HEK293T (cell line): Measurements from ENCODE around the gene HHAT.

Source experiments
- CTCF ChIA-PET: fragments of 350-600 bp; formaldehyde crosslinking; extraction: SDS; loops from one replicate; lab custom pipeline; 2021; ENCODE audit warnings: antibody characterized with exemption, inconsistent platforms; lab: Yijun Ruan, JAX
- POLR2A ChIA-PET: fragments of 350-600 bp; formaldehyde crosslinking; extraction: SDS; loops from one replicate; lab custom pipeline; 2020; ENCODE audit warnings: antibody characterized with exemption, inconsistent platforms; lab: Yijun Ruan, JAX
- DNase-seq: peaks from one replicate; pipeline ENCODE4 v3.0.0; 2012; ENCODE audit warnings: mixed read lengths; ENCODE audit errors: extremely low spot score
- ARNT ChIP-seq: fragments of 450-650 bp; IDR thresholded peaks from 2 replicates; pipeline ENCODE4 v1.6.1; 2017; ENCODE audit warnings: mild to moderate bottlenecking
- BHLHE40 ChIP-seq: fragments of 450-650 bp; IDR thresholded peaks from 2 replicates; pipeline ENCODE4 v1.6.1; 2016; ENCODE audit warnings: mild to moderate bottlenecking, moderate library complexity, borderline replicate concordance
- CTBP1 ChIP-seq: fragments of 450-650 bp; IDR thresholded peaks from 2 replicates; pipeline ENCODE4 v1.6.1; 2016; ENCODE audit warnings: borderline replicate concordance
- ELF4 ChIP-seq: fragments of 450-650 bp; IDR thresholded peaks from 2 replicates; pipeline ENCODE4 v1.6.1; 2017; ENCODE audit warnings: antibody characterized with exemption
- FOXA1 ChIP-seq: fragments of 450-650 bp; IDR thresholded peaks from 2 replicates; pipeline ENCODE4 v1.6.1; 2016; ENCODE audit warnings: mild to moderate bottlenecking
- FOXK2 ChIP-seq: fragments of 450-650 bp; IDR thresholded peaks from 2 replicates; pipeline ENCODE4 v1.6.1; 2016; ENCODE audit warnings: mild to moderate bottlenecking
- FOXM1 ChIP-seq: fragments of 450-650 bp; IDR thresholded peaks from 2 replicates; pipeline ENCODE4 v1.6.1; 2017; ENCODE audit warnings: mild to moderate bottlenecking, borderline replicate concordance
- HDGF ChIP-seq: fragments of 450-650 bp; IDR thresholded peaks from 2 replicates; pipeline ENCODE4 v1.6.1; 2017; ENCODE audit warnings: antibody characterized with exemption, borderline replicate concordance
- L3MBTL2 ChIP-seq: fragments of 450-650 bp; conservative IDR thresholded peaks from 2 replicates; pipeline ENCODE4 v1.6.1; 2016; ENCODE audit warnings: mild to moderate bottlenecking
- LEF1 ChIP-seq: fragments of 450-650 bp; IDR thresholded peaks from 2 replicates; pipeline ENCODE4 v1.6.1; 2017; ENCODE audit warnings: mild to moderate bottlenecking, borderline replicate concordance
- NFRKB ChIP-seq: fragments of 450-650 bp; IDR thresholded peaks from 2 replicates; pipeline ENCODE4 v1.6.1; 2016; ENCODE audit warnings: mild to moderate bottlenecking, moderate library complexity
- SP1 ChIP-seq: fragments of 450-650 bp; IDR thresholded peaks from 2 replicates; pipeline ENCODE4 v1.6.1; 2017
- SUZ12 ChIP-seq: fragments of 450-650 bp; IDR thresholded peaks from 2 replicates; pipeline ENCODE4 v1.6.1; 2016; ENCODE audit warnings: mild to moderate bottlenecking
- TARDBP ChIP-seq: fragments of 450-650 bp; IDR thresholded peaks from 2 replicates; pipeline ENCODE4 v1.6.1; 2016
- ZNF384 ChIP-seq: fragments of 450-650 bp; IDR thresholded peaks from 2 replicates; pipeline ENCODE4 v1.6.1; 2016
- TF ChIP-seq, protein P1 (sequence below): fragments of 450-650 bp; IDR thresholded peaks from 2 replicates; pipeline ENCODE4 v1.6.1; 2016

Gene HHAT

DNA sequence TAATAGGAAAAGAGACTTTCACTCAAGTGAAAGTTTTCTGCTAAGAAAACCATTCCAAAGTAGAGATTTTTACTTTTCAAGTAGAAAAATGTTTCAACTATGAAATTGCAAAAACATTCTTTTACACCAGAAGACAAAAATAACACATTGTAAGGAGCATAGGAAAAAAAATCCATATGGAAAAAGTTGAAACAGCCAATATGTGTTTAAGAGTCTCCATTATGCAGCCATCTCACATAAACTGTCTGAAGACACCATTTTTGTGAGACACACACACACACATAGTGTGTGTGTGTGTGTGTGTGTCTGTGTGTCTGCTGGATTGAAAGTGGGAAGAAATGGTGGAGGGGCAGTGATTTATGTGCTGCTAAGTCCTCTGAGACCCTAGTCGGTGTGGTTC, 162.1 kb downstream of the HHAT start:
- POLR2A ChIA-PET, result no interaction called here
- CTCF ChIA-PET, result no interaction called here
- no peak for DNase-seq
- TF ChIP-seq, protein P1, sequence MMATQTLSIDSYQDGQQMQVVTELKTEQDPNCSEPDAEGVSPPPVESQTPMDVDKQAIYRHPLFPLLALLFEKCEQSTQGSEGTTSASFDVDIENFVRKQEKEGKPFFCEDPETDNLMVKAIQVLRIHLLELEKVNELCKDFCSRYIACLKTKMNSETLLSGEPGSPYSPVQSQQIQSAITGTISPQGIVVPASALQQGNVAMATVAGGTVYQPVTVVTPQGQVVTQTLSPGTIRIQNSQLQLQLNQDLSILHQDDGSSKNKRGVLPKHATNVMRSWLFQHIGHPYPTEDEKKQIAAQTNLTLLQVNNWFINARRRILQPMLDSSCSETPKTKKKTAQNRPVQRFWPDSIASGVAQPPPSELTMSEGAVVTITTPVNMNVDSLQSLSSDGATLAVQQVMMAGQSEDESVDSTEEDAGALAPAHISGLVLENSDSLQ, result no peak
- TF ChIP-seq SP1 (no peak), NFRKB (no peak), FOXK2 (no peak), FOXM1 (no peak), ARNT (no peak), ZNF384 (no peak), HDGF (no peak), ELF4 (no peak), CTBP1 (no peak), BHLHE40 (no peak), SUZ12 (no peak), LEF1 (no peak)

DNA sequence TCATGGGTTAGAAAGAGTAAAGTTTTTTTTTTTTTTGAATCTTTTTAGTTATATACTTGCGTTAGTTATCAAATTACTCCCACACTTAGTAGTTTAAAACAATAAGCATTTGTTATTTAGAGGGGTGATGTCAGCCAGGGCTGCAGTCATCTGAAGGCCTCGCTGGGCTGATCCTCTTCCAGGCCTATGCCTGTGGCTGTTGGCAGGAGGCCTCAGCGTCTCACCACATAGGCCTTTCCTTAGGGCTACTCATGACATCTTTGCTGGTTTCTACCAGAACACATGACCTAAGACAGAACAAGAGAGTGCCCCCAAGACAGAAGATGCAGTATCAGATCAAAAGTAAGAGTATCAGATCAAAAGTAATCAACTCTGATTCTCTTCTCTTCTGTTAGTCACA, 167.4 kb downstream of the HHAT start:
- TF ChIP-seq FOXA1 (no peak), HDGF (no peak), FOXM1 (no peak), SP1 (no peak), CTBP1 (no peak), ZNF384 (no peak), LEF1 (no peak), ARNT (no peak), SUZ12 (no peak), NFRKB (no peak), TARDBP (no peak), BHLHE40 (no peak), FOXK2 (no peak), L3MBTL2 (no peak), ELF4 (no peak)
- TF ChIP-seq, protein P1, result no peak
- ChIA-PET CTCF (no interaction called here), POLR2A (no interaction called here)
- DNase-seq, result no peak

DNA sequence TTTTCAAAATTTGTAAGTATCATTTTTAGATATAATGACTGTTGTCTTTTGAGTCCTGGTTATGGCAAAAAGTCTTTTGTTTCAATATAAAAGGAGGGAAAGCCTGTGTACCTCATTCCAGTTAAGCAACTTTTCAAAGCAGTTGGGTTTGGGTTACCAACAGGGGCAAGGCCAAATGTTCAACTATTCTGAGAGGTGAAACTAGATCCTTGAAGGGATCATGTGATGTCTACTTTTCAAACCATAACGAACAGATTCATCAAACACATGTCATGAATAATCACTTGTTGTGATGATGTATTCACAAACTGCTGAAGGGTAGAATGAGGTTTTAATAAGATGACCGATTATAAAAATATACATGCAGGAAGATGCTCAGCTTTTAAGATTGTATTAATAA, 171.3 kb downstream of the HHAT start:
- CTCF ChIA-PET, result interaction anchor here (0.7 kb wide), 1 partner anchor 1476 kb away, joined by 6 read pairs; no protein-coding TSS in a partner anchor
- TF ChIP-seq SP1, result no peak
- no peak for TF ChIP-seq TARDBP
- no peak for TF ChIP-seq NFRKB
- TF ChIP-seq BHLHE40, result no peak
- TF ChIP-seq FOXM1, result no peak
- TF ChIP-seq FOXK2, result no peak
- TF ChIP-seq HDGF, result no peak
- no peak for TF ChIP-seq ARNT
- no peak for TF ChIP-seq LEF1
- TF ChIP-seq SUZ12, result no peak
- no peak for TF ChIP-seq CTBP1
- POLR2A ChIA-PET, result no interaction called here
- DNase-seq, result no peak

DNA sequence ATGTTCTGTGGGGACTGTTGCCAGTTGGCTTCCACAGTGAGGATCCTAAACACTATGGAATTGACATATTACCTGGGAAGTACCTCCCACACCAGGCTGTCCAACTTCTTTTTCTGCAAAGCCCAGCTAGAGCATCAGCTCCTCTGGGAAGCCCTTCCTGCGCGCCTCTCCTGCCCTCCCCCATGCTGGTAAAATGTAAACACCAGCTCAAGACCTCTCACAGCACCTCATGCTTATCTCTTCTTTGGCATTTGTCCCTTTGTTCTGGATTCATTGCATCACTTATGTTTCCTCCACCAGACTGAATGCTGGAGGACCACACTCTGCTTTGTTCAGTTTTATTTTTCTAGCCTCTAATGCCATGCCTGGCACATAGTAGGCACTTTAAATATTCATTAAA, 172.1 kb downstream of the HHAT start:
- CTCF ChIA-PET, result no interaction called here
- TF ChIP-seq L3MBTL2, result no peak
- no peak for TF ChIP-seq NFRKB
- no peak for TF ChIP-seq BHLHE40
- TF ChIP-seq, protein P1, result no peak
- TF ChIP-seq TARDBP, result no peak
- TF ChIP-seq ARNT, result no peak
- no peak for TF ChIP-seq HDGF
- TF ChIP-seq FOXA1, result no peak
- no peak for TF ChIP-seq ELF4
- no peak for TF ChIP-seq FOXM1
- no peak for TF ChIP-seq SUZ12
- no peak for TF ChIP-seq LEF1
- no peak for TF ChIP-seq SP1
- no peak for TF ChIP-seq FOXK2
- TF ChIP-seq ZNF384, result no peak
- no peak for TF ChIP-seq CTBP1
- no peak for DNase-seq
- POLR2A ChIA-PET, result no interaction called here

DNA sequence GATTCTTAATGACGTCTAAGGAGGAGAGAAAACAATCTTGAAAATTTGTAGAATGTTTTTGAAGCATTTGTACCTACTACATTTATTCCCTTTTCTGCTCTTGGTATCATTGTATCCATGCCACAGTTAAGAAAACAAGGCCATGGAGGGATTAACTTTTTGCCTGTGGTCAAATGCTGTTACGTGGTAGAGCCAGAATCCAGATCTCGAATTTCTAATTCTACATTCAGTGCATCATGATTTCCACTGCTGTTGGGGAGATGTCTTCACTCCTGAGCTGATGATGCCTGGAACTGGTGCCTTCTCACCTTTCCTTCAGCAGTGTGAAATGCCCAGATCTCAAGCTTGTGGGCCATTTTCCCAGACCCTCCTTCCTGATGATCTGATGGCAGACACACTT, 175.6 kb downstream of the HHAT start:
- no peak for DNase-seq
- ChIA-PET CTCF (no interaction called here), POLR2A (interaction anchor here (0.6 kb wide), 1 partner anchor 567 kb away, joined by 3 read pairs; no protein-coding TSS in a partner anchor)
- TF ChIP-seq, protein P1, result no peak
- TF ChIP-seq ARNT (no peak), LEF1 (no peak), ZNF384 (no peak), CTBP1 (no peak), FOXM1 (no peak)
